Gastroesophageal sphincter (tissue), 3 donors: ENCODE results near the gene EIF3C.
"Not testable (repeated sequence)": the region's sequence is repeated elsewhere in the genome, so short reads cannot be mapped to it uniquely, and the experiment has no call there.

Source experiments
- EP300 ChIP-seq: sonication (generic); formaldehyde crosslinking; IDR thresholded peaks from one replicate; pipeline ENCODE4 v1.6.1; 2017; ENCODE audit warnings: antibody characterized with exemption, mild to moderate bottlenecking
- POLR2A ChIP-seq, 2 donors: fragments of 450-650 bp; IDR thresholded peaks; one replicate each; pipeline ENCODE4 v1.6.1; 2017; ENCODE audit warnings: antibody characterized with exemption in 2 of 2, mild to moderate bottlenecking in 2 of 2, moderate library complexity in 1 of 2
- POLR2AphosphoS5 ChIP-seq: sonication (generic); formaldehyde crosslinking; IDR thresholded peaks from one replicate; pipeline ENCODE4 v1.6.1; 2017; ENCODE audit warnings: antibody characterized with exemption
- TF ChIP-seq, protein P1 (sequence below), 4 experiments: fragments of 200-600 bp in 2 of 4; fragments of 450-650 bp in 2 of 4; sonication (generic) in 1 of 4; IDR thresholded peaks; one replicate each; pipeline ENCODE4 v1.5.1; 2017 to 2019; ENCODE audit warnings: antibody characterized with exemption in 4 of 4, mild to moderate bottlenecking in 2 of 4, moderate library complexity in 2 of 4

DNA sequence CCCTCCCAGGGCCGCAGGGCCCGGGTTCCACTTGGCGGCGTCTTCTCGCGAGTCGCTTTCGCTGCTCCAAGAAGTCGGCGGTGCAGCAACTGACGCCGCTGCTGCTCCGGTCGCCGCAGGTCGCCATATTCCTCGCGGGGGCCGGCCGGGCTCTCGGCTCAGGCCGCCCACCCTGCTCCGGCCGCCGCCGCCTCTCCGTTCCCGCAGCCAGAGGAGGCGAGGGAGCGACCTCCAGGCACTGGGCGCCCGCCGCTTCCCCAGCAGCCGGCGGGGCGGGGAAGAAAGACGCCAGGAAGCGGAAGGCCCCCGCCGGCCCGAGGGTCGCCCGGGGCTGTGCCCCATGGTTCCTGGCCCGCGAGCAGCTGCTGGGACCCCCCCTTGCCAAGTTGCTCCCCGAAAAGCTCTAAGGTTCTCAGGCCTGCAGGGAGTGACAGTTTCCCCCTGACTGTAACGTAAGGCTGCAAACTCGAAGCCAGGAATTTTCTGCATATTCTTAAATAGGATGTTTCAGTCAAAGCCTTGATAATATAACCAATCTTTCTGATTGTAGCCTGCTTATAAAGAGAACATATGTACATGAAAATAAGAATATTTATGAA is 39.3 kb downstream of the EIF3C start:
- TF ChIP-seq, protein P1, sequence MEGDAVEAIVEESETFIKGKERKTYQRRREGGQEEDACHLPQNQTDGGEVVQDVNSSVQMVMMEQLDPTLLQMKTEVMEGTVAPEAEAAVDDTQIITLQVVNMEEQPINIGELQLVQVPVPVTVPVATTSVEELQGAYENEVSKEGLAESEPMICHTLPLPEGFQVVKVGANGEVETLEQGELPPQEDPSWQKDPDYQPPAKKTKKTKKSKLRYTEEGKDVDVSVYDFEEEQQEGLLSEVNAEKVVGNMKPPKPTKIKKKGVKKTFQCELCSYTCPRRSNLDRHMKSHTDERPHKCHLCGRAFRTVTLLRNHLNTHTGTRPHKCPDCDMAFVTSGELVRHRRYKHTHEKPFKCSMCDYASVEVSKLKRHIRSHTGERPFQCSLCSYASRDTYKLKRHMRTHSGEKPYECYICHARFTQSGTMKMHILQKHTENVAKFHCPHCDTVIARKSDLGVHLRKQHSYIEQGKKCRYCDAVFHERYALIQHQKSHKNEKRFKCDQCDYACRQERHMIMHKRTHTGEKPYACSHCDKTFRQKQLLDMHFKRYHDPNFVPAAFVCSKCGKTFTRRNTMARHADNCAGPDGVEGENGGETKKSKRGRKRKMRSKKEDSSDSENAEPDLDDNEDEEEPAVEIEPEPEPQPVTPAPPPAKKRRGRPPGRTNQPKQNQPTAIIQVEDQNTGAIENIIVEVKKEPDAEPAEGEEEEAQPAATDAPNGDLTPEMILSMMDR (IDR thresholded peaks at IDR 0.05) = not testable (repeated sequence)
- not testable (repeated sequence) for TF ChIP-seq EP300; POLR2AphosphoS5; POLR2A (IDR thresholded peaks at IDR 0.05)
